22Rv1 (cell line): ENCODE results near the gene SLC7A14.

Source experiments
- ZFX ChIP-seq: fragments of 450-650 bp; IDR thresholded peaks from 2 replicates; pipeline ENCODE4 v1.6.1; 2017; ENCODE audit warnings: antibody characterized with exemption, borderline replicate concordance
- TF ChIP-seq, protein P1 (sequence below): fragments of 450-650 bp; IDR thresholded peaks from 2 replicates; pipeline ENCODE4 v1.5.1; 2017; ENCODE audit warnings: mild to moderate bottlenecking

DNA sequence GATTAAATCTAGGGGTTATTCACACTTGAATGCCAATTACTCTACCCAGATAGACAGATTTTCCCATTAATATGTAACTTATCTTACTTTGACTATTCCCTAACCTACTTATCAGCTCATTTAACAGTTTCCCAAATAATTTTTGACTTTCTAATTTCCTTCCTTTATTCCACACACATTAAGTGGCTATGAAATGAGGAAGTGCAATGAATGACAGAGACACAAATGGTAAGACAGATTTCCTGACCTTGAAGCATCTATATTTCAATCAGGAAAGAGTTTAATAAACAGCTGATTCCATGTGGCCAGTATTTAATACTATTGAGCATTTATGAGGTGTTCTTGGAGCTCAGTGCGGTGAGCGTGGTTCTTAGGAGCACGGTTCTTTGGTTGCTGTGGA lies 78.8 kb downstream of the SLC7A14 start:
- TF ChIP-seq, protein P1, sequence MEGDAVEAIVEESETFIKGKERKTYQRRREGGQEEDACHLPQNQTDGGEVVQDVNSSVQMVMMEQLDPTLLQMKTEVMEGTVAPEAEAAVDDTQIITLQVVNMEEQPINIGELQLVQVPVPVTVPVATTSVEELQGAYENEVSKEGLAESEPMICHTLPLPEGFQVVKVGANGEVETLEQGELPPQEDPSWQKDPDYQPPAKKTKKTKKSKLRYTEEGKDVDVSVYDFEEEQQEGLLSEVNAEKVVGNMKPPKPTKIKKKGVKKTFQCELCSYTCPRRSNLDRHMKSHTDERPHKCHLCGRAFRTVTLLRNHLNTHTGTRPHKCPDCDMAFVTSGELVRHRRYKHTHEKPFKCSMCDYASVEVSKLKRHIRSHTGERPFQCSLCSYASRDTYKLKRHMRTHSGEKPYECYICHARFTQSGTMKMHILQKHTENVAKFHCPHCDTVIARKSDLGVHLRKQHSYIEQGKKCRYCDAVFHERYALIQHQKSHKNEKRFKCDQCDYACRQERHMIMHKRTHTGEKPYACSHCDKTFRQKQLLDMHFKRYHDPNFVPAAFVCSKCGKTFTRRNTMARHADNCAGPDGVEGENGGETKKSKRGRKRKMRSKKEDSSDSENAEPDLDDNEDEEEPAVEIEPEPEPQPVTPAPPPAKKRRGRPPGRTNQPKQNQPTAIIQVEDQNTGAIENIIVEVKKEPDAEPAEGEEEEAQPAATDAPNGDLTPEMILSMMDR, result no peak
- no peak for TF ChIP-seq ZFX
